Measurements from ENCODE around the gene OR2G2.

Gene OR2G2

GRCh38 chr1:247588060-247588459 lies at the start of gene OR2G2:
OR2G2 (plus strand) TSS chr1:247588360; CDS start chr1:247588360, 0 bp downstream.
- in situ Hi-C loops (cut with HindIII; ENCODE audit: low sequenced_read_pairs) = no loop called here
- DNase-seq (ENCODE audit: low read depth) = no peak
- no peak within 1 kb of the TSS for H3K4me3 ChIP-seq (ENCODE audit: low read depth, low read length)
- TF ChIP-seq CTCF (IDR thresholded peaks at IDR 0.05; ENCODE audit: low read depth, low read length, missing control alignments) = no peak

GRCh38 chr1:247538561-247538960 lies 49.6 kb upstream of the OR2G2 start:
- H3K4me3 ChIP-seq (ENCODE audit: low read depth, low read length) = no peak overlapping the region
- TF ChIP-seq CTCF (IDR thresholded peaks at IDR 0.05; ENCODE audit: low read depth, low read length, missing control alignments) = no peak
- in situ Hi-C loops (cut with HindIII; ENCODE audit: low sequenced_read_pairs) = no loop called here
- DNase-seq (ENCODE audit: low read depth) = no peak

- in situ Hi-C loops (cut with HindIII; ENCODE audit: low sequenced_read_pairs) = no loop called here
- no peak overlapping the region for H3K4me3 ChIP-seq (ENCODE audit: low read depth, low read length)
- no peak for TF ChIP-seq CTCF (IDR thresholded peaks at IDR 0.05; ENCODE audit: low read depth, low read length, missing control alignments)
- DNase-seq (ENCODE audit: low read depth) = no peak
Measured at GRCh38 chr1:247539215-247539614, 48.9 kb upstream of the OR2G2 start.

- no peak for DNase-seq (ENCODE audit: low read depth)
- in situ Hi-C loops (cut with HindIII; ENCODE audit: low sequenced_read_pairs) = no loop called here
- no peak for TF ChIP-seq CTCF (IDR thresholded peaks at IDR 0.05; ENCODE audit: low read depth, low read length, missing control alignments)
- H3K4me3 ChIP-seq (ENCODE audit: low read depth, low read length) = no peak overlapping the region
Measured at GRCh38 chr1:247540581-247540980, 47.6 kb upstream of the OR2G2 start.

GRCh38 chr1:247542811-247543210 lies 45.3 kb upstream of the OR2G2 start:
- no peak for DNase-seq (ENCODE audit: low read depth)
- in situ Hi-C loops (cut with HindIII; ENCODE audit: low sequenced_read_pairs) = no loop called here
- H3K4me3 ChIP-seq (ENCODE audit: low read depth, low read length) = no peak overlapping the region
- no peak for TF ChIP-seq CTCF (IDR thresholded peaks at IDR 0.05; ENCODE audit: low read depth, low read length, missing control alignments)

GRCh38 chr1:247548092-247548491 lies 40.1 kb upstream of the OR2G2 start:
- H3K4me3 ChIP-seq (ENCODE audit: low read depth, low read length) = no peak overlapping the region
- DNase-seq (ENCODE audit: low read depth) = no peak
- TF ChIP-seq CTCF (IDR thresholded peaks at IDR 0.05; ENCODE audit: low read depth, low read length, missing control alignments) = no peak
- in situ Hi-C loops (cut with HindIII; ENCODE audit: low sequenced_read_pairs) = no loop called here

- no peak for TF ChIP-seq CTCF (IDR thresholded peaks at IDR 0.05; ENCODE audit: low read depth, low read length, missing control alignments)
- H3K4me3 ChIP-seq (ENCODE audit: low read depth, low read length) = no peak within 1 kb of the TSS
- in situ Hi-C loops (cut with HindIII; ENCODE audit: low sequenced_read_pairs) = no loop called here
- no peak for DNase-seq (ENCODE audit: low read depth)
Measured at GRCh38 chr1:247548769-247549182, 39.4 kb upstream of the OR2G2 start, which contains the start of gene GCSAML. GCSAML (plus strand) TSS chr1:247549134; CDS start chr1:247549192, 58 bp downstream.

Data from astrocyte of the cerebellum (primary cell).